HEK293 (cell line): ENCODE data around the gene HSPB6.
A peak's percentile ranks its signal among the peaks of the same experiment; 100 is the strongest.

Source experiments
- HOXC10 ChIP-seq: sonication (generic); formaldehyde crosslinking; IDR thresholded peaks from 2 replicates; pipeline ENCODE4 v1.8.1; 2023; ENCODE audit warnings: mild to moderate bottlenecking, missing genetic modification reagents
- HOXD13 ChIP-seq: sonication (generic); formaldehyde crosslinking; IDR thresholded peaks from 2 replicates; pipeline ENCODE4 v1.8.0; 2022; ENCODE audit warnings: missing genetic modification reagents, borderline replicate concordance
- IKZF3 ChIP-seq: fragments of 450-650 bp; IDR thresholded peaks from 2 replicates; pipeline ENCODE4 v1.5.0; 2018; ENCODE audit warnings: missing biosample characterization, mild to moderate bottlenecking, missing genetic modification characterization, moderate library complexity
- MZF1 ChIP-seq: fragments of 450-650 bp; formaldehyde crosslinking; IDR thresholded peaks from 2 replicates; pipeline ENCODE4 v1.5.1; 2017; ENCODE audit warnings: missing biosample characterization, missing genetic modification characterization, borderline replicate concordance
- PRDM1 ChIP-seq: fragments of 450-650 bp; formaldehyde crosslinking; IDR thresholded peaks from 2 replicates; pipeline ENCODE4; 2016; ENCODE audit warnings: missing biosample characterization, missing genetic modification characterization
- TCF7L2 ChIP-seq: IDR thresholded peaks from 2 replicates; pipeline ENCODE4 v1.6.1; 2011; ENCODE audit warnings: low read depth, mild to moderate bottlenecking, inconsistent platforms, low read length, moderate library complexity, borderline replicate concordance
- YY1 ChIP-seq: fragments of 450-650 bp; formaldehyde crosslinking; IDR thresholded peaks from 2 replicates; pipeline ENCODE4 v1.5.1; 2018; ENCODE audit warnings: missing biosample characterization, missing genetic modification characterization
- ZBTB1 ChIP-seq: fragments of 450-650 bp; formaldehyde crosslinking; IDR thresholded peaks from 2 replicates; pipeline ENCODE4 v1.5.1; 2016; ENCODE audit warnings: missing biosample characterization, missing genetic modification characterization
- ZNF19 ChIP-seq: fragments of 450-650 bp; formaldehyde crosslinking; IDR thresholded peaks from 2 replicates; pipeline ENCODE4; 2016; ENCODE audit warnings: missing biosample characterization, missing genetic modification characterization, low read depth
- ZNF2 ChIP-seq: fragments of 450-650 bp; formaldehyde crosslinking; IDR thresholded peaks from 2 replicates; pipeline ENCODE4 v1.5.1; 2016; ENCODE audit warnings: missing biosample characterization, missing genetic modification characterization
- ZNF23 ChIP-seq: fragments of 450-650 bp; formaldehyde crosslinking; IDR thresholded peaks from 2 replicates; pipeline ENCODE4 v1.5.1; 2016; ENCODE audit warnings: missing biosample characterization, missing genetic modification characterization, borderline replicate concordance
- ZNF266 ChIP-seq: fragments of 450-650 bp; formaldehyde crosslinking; IDR thresholded peaks from 2 replicates; pipeline ENCODE4 v1.5.1; 2016; ENCODE audit warnings: missing biosample characterization, missing genetic modification characterization, low read depth
- ZNF292 ChIP-seq: fragments of 450-650 bp; formaldehyde crosslinking; IDR thresholded peaks from 2 replicates; pipeline ENCODE4 v1.5.1; 2016; ENCODE audit warnings: low read depth, missing biosample characterization, missing genetic modification characterization, borderline replicate concordance
- ZNF37A ChIP-seq: fragments of 450-650 bp; IDR thresholded peaks from 2 replicates; pipeline ENCODE4 v1.5.1; 2018; ENCODE audit warnings: missing biosample characterization, missing genetic modification characterization
- ZNF510 ChIP-seq: fragments of 450-650 bp; formaldehyde crosslinking; IDR thresholded peaks from 2 replicates; pipeline ENCODE4 v1.5.1; 2018; ENCODE audit warnings: mild to moderate bottlenecking, missing genetic modification characterization, missing biosample characterization; ENCODE audit not compliant: insufficient replicate concordance
- ZNF560 ChIP-seq: fragments of 450-650 bp; formaldehyde crosslinking; IDR thresholded peaks from 2 replicates; pipeline ENCODE4 v1.5.1; 2017; ENCODE audit warnings: missing biosample characterization, missing genetic modification characterization, borderline replicate concordance
- ZNF561 ChIP-seq: fragments of 450-650 bp; IDR thresholded peaks from 2 replicates; pipeline ENCODE4 v1.5.1; 2018; ENCODE audit warnings: missing biosample characterization, missing genetic modification characterization, borderline replicate concordance
- ZNF580 ChIP-seq: fragments of 450-650 bp; formaldehyde crosslinking; IDR thresholded peaks from 2 replicates; pipeline ENCODE4 v1.5.1; 2016; ENCODE audit warnings: missing biosample characterization, missing genetic modification characterization
- ZNF677 ChIP-seq: fragments of 450-650 bp; IDR thresholded peaks from 2 replicates; pipeline ENCODE4 v1.5.0; 2018; ENCODE audit warnings: missing biosample characterization, mild to moderate bottlenecking, missing genetic modification characterization, moderate library complexity
- ZNF701 ChIP-seq: fragments of 450-650 bp; formaldehyde crosslinking; IDR thresholded peaks from 2 replicates; pipeline ENCODE4 v1.5.1; 2016; ENCODE audit warnings: missing biosample characterization, missing genetic modification characterization
- ZNF747 ChIP-seq: fragments of 450-650 bp; formaldehyde crosslinking; IDR thresholded peaks from 2 replicates; pipeline ENCODE4 v1.5.1; 2016; ENCODE audit warnings: missing biosample characterization, missing genetic modification characterization
- ZSCAN18 ChIP-seq: fragments of 450-650 bp; formaldehyde crosslinking; IDR thresholded peaks from 2 replicates; pipeline ENCODE4 v1.5.1; 2016; ENCODE audit warnings: missing biosample characterization, missing genetic modification characterization
- ZSCAN4 ChIP-seq: fragments of 450-650 bp; formaldehyde crosslinking; IDR thresholded peaks from 2 replicates; pipeline ENCODE4 v1.5.1; 2017; ENCODE audit warnings: missing biosample characterization, missing genetic modification characterization
- ZXDB ChIP-seq: fragments of 450-650 bp; formaldehyde crosslinking; IDR thresholded peaks from 2 replicates; pipeline ENCODE4 v1.5.1; 2016; ENCODE audit warnings: missing biosample characterization, missing genetic modification characterization
- TF ChIP-seq, protein P1 (sequence below): fragments of 450-650 bp; formaldehyde crosslinking; IDR thresholded peaks from 2 replicates; pipeline ENCODE4 v1.5.1; 2016; ENCODE audit warnings: missing biosample characterization, missing genetic modification characterization
- TF ChIP-seq, protein P2 (sequence below): fragments of 450-650 bp; formaldehyde crosslinking; conservative IDR thresholded peaks from 2 replicates; pipeline ENCODE4 v1.5.1; 2016; ENCODE audit warnings: low read depth, missing biosample characterization, missing genetic modification characterization
- TF ChIP-seq, protein P3 (sequence below): fragments of 450-650 bp; IDR thresholded peaks from 2 replicates; pipeline ENCODE4 v1.5.1; 2018; ENCODE audit warnings: missing biosample characterization, mild to moderate bottlenecking, missing genetic modification characterization
- TF ChIP-seq, protein P4 (sequence below): fragments of 450-650 bp; formaldehyde crosslinking; IDR thresholded peaks from 2 replicates; pipeline ENCODE4 v1.5.0; 2017; ENCODE audit warnings: missing biosample characterization, missing genetic modification characterization, borderline replicate concordance

The HSPB6 gene

DNA sequence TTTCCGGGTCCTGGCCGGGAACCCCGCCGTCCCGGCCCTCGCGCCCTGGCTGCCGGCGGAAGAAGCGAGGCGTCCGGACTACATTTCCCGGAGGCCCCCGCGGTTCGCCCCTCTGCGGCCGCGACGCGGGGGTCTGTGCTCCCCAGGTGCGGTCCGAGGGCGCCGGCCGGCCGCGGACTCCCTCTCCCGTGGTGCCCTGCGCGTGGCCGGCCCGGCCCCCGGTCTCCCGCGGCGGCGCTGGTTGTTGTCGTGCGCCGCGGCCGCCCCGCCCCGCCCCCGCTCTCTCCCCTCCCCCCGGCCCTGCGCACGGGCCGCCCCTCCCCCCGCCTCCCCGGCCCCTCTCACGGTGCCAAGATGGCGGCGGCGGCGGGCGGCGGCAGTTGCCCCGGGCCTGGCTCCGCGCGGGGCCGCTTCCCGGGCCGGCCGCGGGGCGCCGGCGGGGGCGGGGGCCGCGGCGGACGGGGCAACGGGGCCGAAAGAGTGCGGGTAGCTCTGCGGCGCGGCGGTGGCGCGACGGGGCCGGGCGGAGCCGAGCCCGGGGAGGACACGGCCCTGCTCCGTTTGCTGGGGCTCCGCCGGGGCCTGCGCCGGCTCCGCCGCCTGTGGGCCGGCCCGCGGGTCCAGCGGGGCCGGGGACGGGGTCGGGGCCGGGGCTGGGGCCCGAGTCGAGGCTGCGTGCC lies 39.0 kb downstream of the HSPB6 start, which contains the start of gene KMT2B (continued):
- TF ChIP-seq, protein P1, sequence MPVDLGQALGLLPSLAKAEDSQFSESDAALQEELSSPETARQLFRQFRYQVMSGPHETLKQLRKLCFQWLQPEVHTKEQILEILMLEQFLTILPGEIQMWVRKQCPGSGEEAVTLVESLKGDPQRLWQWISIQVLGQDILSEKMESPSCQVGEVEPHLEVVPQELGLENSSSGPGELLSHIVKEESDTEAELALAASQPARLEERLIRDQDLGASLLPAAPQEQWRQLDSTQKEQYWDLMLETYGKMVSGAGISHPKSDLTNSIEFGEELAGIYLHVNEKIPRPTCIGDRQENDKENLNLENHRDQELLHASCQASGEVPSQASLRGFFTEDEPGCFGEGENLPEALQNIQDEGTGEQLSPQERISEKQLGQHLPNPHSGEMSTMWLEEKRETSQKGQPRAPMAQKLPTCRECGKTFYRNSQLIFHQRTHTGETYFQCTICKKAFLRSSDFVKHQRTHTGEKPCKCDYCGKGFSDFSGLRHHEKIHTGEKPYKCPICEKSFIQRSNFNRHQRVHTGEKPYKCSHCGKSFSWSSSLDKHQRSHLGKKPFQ (tag by site-specific recombination): no peak
- TF ChIP-seq ZNF510 (tag by site-specific recombination) (no peak), ZNF677 (tag by site-specific recombination) (0 out of 2 replicates have a peak, but pooled peaks have one; percentile 13), ZNF19 (no peak), PRDM1 (tag by site-specific recombination) (no peak), ZSCAN4 (tag by site-specific recombination) (no peak), ZNF560 (tag by site-specific recombination) (no peak), ZNF701 (tag by site-specific recombination) (no peak), MZF1 (tag by site-specific recombination) (no peak), TCF7L2 (no peak), ZXDB (tag by site-specific recombination) (no peak), ZNF2 (tag by site-specific recombination) (no peak), ZNF747 (tag by site-specific recombination) (no peak), HOXC10 (CRISPR knock-in tag) (no peak), ZNF23 (tag by site-specific recombination) (no peak), IKZF3 (tag by site-specific recombination) (peak; percentile 8; the same call in 1 of the 2 replicates), ZBTB1 (tag by site-specific recombination) (no peak), ZNF266 (no peak), ZNF292 (no peak), ZNF580 (no peak), HOXD13 (CRISPR knock-in tag) (no peak), ZSCAN18 (tag by site-specific recombination) (no peak), ZNF561 (peak; percentile 85; the same call in 1 of the 2 replicates), YY1 (tag by site-specific recombination) (no peak; the same call in 1 of the 2 replicates), ZNF37A (tag by site-specific recombination) (no peak)
- TF ChIP-seq, protein P2, sequence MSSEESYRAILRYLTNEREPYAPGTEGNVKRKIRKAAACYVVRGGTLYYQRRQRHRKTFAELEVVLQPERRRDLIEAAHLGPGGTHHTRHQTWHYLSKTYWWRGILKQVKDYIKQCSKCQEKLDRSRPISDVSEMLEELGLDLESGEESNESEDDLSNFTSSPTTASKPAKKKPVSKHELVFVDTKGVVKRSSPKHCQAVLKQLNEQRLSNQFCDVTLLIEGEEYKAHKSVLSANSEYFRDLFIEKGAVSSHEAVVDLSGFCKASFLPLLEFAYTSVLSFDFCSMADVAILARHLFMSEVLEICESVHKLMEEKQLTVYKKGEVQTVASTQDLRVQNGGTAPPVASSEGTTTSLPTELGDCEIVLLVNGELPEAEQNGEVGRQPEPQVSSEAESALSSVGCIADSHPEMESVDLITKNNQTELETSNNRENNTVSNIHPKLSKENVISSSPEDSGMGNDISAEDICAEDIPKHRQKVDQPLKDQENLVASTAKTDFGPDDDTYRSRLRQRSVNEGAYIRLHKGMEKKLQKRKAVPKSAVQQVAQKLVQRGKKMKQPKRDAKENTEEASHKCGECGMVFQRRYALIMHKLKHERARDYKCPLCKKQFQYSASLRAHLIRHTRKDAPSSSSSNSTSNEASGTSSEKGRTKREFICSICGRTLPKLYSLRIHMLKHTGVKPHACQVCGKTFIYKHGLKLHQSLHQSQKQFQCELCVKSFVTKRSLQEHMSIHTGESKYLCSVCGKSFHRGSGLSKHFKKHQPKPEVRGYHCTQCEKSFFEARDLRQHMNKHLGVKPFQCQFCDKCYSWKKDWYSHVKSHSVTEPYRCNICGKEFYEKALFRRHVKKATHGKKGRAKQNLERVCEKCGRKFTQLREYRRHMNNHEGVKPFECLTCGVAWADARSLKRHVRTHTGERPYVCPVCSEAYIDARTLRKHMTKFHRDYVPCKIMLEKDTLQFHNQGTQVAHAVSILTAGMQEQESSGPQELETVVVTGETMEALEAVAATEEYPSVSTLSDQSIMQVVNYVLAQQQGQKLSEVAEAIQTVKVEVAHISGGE: no peak
- TF ChIP-seq, protein P3, sequence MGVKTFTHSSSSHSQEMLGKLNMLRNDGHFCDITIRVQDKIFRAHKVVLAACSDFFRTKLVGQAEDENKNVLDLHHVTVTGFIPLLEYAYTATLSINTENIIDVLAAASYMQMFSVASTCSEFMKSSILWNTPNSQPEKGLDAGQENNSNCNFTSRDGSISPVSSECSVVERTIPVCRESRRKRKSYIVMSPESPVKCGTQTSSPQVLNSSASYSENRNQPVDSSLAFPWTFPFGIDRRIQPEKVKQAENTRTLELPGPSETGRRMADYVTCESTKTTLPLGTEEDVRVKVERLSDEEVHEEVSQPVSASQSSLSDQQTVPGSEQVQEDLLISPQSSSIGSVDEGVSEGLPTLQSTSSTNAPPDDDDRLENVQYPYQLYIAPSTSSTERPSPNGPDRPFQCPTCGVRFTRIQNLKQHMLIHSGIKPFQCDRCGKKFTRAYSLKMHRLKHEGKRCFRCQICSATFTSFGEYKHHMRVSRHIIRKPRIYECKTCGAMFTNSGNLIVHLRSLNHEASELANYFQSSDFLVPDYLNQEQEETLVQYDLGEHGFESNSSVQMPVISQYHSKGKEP (tag by site-specific recombination): no peak; the same call in 1 of the 2 replicates
- TF ChIP-seq, protein P4, sequence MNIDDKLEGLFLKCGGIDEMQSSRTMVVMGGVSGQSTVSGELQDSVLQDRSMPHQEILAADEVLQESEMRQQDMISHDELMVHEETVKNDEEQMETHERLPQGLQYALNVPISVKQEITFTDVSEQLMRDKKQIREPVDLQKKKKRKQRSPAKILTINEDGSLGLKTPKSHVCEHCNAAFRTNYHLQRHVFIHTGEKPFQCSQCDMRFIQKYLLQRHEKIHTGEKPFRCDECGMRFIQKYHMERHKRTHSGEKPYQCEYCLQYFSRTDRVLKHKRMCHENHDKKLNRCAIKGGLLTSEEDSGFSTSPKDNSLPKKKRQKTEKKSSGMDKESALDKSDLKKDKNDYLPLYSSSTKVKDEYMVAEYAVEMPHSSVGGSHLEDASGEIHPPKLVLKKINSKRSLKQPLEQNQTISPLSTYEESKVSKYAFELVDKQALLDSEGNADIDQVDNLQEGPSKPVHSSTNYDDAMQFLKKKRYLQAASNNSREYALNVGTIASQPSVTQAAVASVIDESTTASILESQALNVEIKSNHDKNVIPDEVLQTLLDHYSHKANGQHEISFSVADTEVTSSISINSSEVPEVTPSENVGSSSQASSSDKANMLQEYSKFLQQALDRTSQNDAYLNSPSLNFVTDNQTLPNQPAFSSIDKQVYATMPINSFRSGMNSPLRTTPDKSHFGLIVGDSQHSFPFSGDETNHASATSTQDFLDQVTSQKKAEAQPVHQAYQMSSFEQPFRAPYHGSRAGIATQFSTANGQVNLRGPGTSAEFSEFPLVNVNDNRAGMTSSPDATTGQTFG (tag by site-specific recombination): no peak
